ENCODE results near the gene TSHZ2.

TSHZ2 gene, protein sequence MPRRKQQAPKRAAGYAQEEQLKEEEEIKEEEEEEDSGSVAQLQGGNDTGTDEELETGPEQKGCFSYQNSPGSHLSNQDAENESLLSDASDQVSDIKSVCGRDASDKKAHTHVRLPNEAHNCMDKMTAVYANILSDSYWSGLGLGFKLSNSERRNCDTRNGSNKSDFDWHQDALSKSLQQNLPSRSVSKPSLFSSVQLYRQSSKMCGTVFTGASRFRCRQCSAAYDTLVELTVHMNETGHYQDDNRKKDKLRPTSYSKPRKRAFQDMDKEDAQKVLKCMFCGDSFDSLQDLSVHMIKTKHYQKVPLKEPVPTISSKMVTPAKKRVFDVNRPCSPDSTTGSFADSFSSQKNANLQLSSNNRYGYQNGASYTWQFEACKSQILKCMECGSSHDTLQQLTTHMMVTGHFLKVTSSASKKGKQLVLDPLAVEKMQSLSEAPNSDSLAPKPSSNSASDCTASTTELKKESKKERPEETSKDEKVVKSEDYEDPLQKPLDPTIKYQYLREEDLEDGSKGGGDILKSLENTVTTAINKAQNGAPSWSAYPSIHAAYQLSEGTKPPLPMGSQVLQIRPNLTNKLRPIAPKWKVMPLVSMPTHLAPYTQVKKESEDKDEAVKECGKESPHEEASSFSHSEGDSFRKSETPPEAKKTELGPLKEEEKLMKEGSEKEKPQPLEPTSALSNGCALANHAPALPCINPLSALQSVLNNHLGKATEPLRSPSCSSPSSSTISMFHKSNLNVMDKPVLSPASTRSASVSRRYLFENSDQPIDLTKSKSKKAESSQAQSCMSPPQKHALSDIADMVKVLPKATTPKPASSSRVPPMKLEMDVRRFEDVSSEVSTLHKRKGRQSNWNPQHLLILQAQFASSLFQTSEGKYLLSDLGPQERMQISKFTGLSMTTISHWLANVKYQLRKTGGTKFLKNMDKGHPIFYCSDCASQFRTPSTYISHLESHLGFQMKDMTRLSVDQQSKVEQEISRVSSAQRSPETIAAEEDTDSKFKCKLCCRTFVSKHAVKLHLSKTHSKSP (N-terminal part only)

DNA sequence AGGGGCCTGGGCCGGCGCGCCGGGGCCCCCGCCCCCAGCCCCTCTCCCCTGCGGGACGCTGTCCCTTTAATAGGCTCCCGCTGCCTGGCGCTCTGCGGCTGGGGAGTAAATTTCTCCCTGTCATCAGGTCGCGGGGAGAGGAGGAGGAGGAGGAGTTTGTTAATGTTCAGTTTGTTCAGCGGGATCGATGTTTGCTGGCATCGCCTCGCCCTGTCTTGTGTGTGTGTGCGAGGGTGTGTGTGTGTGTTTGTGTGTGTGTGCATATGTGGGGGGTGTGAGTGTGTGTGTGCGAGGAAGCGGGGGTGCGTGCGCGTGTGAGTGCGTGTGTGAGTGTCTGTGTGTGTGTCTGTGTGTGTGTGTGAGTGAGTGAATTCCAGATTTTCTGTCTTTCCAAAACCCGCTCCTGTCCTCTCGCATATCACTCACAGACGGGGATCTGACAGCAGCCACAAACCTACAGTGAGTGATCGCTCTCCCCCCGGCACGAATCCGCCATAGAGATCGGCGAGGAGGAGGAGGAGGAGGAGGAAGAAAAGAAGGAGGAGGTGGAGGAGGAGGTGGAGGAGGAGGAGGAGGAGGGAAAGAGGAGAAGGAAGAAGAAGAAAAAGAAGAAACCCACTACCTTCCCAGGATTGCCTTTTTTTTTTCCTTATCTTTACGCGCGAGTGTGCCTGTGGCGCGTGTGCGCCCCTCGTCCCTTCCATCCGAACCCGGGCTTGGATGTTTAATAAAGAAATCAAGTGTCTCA lies at the start of gene TSHZ2:
Gene TSHZ2 (plus strand): TSS at position 169 of the 748 bp plus-strand sequence. CDS start 936 bp downstream, outside the sequence.
- Mint-ChIP-seq H3K4me1 (ENCODE audit: low read depth) (peaks cover 27% of the 10 kb centered on the region), H3K36me3 (ENCODE audit: low read depth) (peaks cover 6% of the 10 kb centered on the region), H3K9me3 (no peaks in the 10 kb centered on the region), H3K4me3 (peak within 1 kb of the TSS; percentile 97), H3K27me3 (ENCODE audit: low read depth) (no peaks in the 10 kb centered on the region), H3K27ac (peak within 1 kb of the TSS; percentile 90)

GRCh38 chr20:52922436-52922835 lies 49.7 kb upstream of the TSHZ2 start:
- no peak overlapping the region for H3K4me3 Mint-ChIP-seq
- H3K27me3 Mint-ChIP-seq (ENCODE audit: low read depth), result no peaks in the 10 kb centered on the region
- H3K4me1 Mint-ChIP-seq (ENCODE audit: low read depth), result no peaks in the 10 kb centered on the region
- H3K9me3 Mint-ChIP-seq, result no peaks in the 10 kb centered on the region
- no peaks in the 10 kb centered on the region for H3K36me3 Mint-ChIP-seq (ENCODE audit: low read depth)
- no peak overlapping the region for H3K27ac Mint-ChIP-seq

- no peaks in the 10 kb centered on the region for H3K36me3 Mint-ChIP-seq (ENCODE audit: low read depth)
- H3K27ac Mint-ChIP-seq, result no peak overlapping the region
- no peaks in the 10 kb centered on the region for H3K4me1 Mint-ChIP-seq (ENCODE audit: low read depth)
- no peaks in the 10 kb centered on the region for H3K27me3 Mint-ChIP-seq (ENCODE audit: low read depth)
- no peak overlapping the region for H3K4me3 Mint-ChIP-seq
- H3K9me3 Mint-ChIP-seq, result no peaks in the 10 kb centered on the region
Measured at GRCh38 chr20:52923123-52923937, 48.8 kb upstream of the TSHZ2 start.

GRCh38 chr20:52924411-52925271 lies 47.5 kb upstream of the TSHZ2 start:
- no peaks in the 10 kb centered on the region for H3K27me3 Mint-ChIP-seq (ENCODE audit: low read depth)
- H3K27ac Mint-ChIP-seq, result no peak overlapping the region
- H3K9me3 Mint-ChIP-seq, result no peaks in the 10 kb centered on the region
- no peaks in the 10 kb centered on the region for H3K36me3 Mint-ChIP-seq (ENCODE audit: low read depth)
- H3K4me1 Mint-ChIP-seq (ENCODE audit: low read depth), result no peaks in the 10 kb centered on the region
- H3K4me3 Mint-ChIP-seq, result no peak overlapping the region

GRCh38 chr20:52926505-52926904 lies 45.7 kb upstream of the TSHZ2 start:
- no peak overlapping the region for H3K27ac Mint-ChIP-seq
- H3K4me1 Mint-ChIP-seq (ENCODE audit: low read depth), result no peaks in the 10 kb centered on the region
- H3K27me3 Mint-ChIP-seq (ENCODE audit: low read depth), result no peaks in the 10 kb centered on the region
- H3K9me3 Mint-ChIP-seq, result no peaks in the 10 kb centered on the region
- H3K4me3 Mint-ChIP-seq, result no peak overlapping the region
- H3K36me3 Mint-ChIP-seq (ENCODE audit: low read depth), result no peaks in the 10 kb centered on the region

DNA sequence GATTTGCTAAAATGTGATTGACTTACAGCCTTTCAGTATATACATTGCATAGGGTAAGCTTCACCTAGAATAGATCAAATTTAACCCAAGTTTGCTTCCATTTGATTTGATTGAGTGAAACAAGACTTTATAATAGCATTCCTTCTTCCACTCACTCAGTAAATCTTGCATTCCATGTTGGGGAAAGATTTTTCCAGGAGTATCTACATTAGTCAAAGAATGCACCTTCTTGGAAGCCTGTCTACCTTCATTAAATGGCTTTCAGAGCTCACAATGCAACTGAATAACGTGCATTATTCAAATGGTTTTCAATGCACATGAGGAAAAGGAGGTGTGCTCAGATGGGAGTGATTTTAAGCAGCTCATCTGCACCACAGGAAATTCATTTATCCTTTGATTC lies 38.3 kb upstream of the TSHZ2 start:
- Mint-ChIP-seq H3K27me3 (ENCODE audit: low read depth) (no peaks in the 10 kb centered on the region), H3K4me1 (ENCODE audit: low read depth) (peaks cover 3% of the 10 kb centered on the region), H3K4me3 (no peak overlapping the region), H3K9me3 (no peaks in the 10 kb centered on the region), H3K27ac (no peak overlapping the region), H3K36me3 (ENCODE audit: low read depth) (no peaks in the 10 kb centered on the region)

GRCh38 chr20:52936351-52937340 lies 35.5 kb upstream of the TSHZ2 start:
- Mint-ChIP-seq H3K4me1 (ENCODE audit: low read depth) (peaks cover 3% of the 10 kb centered on the region), H3K36me3 (ENCODE audit: low read depth) (no peaks in the 10 kb centered on the region), H3K4me3 (no peak overlapping the region), H3K27ac (no peak overlapping the region), H3K27me3 (ENCODE audit: low read depth) (no peaks in the 10 kb centered on the region), H3K9me3 (peaks cover 4% of the 10 kb centered on the region)

GRCh38 chr20:52937591-52938100 lies 34.5 kb upstream of the TSHZ2 start:
- H3K4me1 Mint-ChIP-seq (ENCODE audit: low read depth), result peaks cover 3% of the 10 kb centered on the region
- H3K36me3 Mint-ChIP-seq (ENCODE audit: low read depth), result no peaks in the 10 kb centered on the region
- no peak overlapping the region for H3K4me3 Mint-ChIP-seq
- no peaks in the 10 kb centered on the region for H3K27me3 Mint-ChIP-seq (ENCODE audit: low read depth)
- H3K9me3 Mint-ChIP-seq, result peaks cover 4% of the 10 kb centered on the region
- no peak overlapping the region for H3K27ac Mint-ChIP-seq

- no peaks in the 10 kb centered on the region for H3K27me3 Mint-ChIP-seq (ENCODE audit: low read depth)
- peaks cover 4% of the 10 kb centered on the region for H3K9me3 Mint-ChIP-seq
- H3K4me3 Mint-ChIP-seq, result no peak overlapping the region
- no peaks in the 10 kb centered on the region for H3K36me3 Mint-ChIP-seq (ENCODE audit: low read depth)
- no peak overlapping the region for H3K27ac Mint-ChIP-seq
- H3K4me1 Mint-ChIP-seq (ENCODE audit: low read depth), result peaks cover 3% of the 10 kb centered on the region
Measured at GRCh38 chr20:52939141-52939540, 33.0 kb upstream of the TSHZ2 start.

DNA sequence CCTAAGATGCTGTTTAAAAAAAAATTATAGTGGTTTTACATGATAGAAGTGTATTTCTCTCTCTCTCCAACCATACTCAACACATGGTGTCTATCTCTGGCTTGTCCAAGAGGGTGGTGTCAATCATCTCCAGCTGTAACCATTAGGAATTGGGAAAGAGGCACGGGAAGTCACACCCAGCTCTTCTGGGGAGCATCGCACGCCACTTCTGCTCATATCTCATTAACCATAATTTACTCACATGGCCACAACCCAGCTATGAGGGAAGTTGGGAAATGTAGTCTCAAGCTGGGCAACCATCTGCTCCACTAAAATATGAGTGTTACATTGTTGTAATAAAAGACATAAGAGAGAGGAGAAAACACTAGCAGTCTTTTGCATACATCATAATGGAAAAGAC lies 30.4 kb upstream of the TSHZ2 start:
- no peak overlapping the region for H3K4me3 Mint-ChIP-seq
- no peaks in the 10 kb centered on the region for H3K4me1 Mint-ChIP-seq (ENCODE audit: low read depth)

DNA sequence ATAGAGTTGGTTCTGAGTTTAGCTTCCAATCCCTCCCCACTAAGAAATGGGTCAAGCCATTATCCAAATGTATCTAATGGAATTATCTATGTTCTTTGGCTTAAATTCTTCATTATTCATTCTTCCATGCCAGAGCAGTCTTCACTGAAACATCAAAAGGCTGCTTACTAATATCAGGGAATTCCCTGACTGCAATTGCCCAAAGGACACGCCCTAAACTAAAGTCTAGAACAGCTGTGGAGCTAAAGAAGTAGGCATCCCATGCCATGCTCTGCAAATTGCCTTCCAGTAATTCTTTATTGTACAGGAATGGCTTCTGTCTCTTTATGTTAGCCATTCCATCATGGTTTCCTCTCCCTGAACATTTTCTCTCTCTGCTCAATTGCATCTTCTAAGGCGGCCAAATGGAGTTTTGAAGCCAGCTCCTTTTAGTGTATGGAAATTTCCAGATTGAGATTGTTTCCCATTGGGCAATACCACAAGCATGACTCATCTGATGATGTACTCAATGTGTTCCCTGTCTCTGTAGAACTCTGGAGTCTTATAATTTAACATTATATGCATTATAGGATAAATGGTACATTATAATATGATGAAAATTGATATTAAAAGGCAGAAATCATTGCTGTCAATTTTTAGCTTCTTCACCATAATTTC lies 28.8 kb upstream of the TSHZ2 start:
- no peak overlapping the region for H3K4me3 Mint-ChIP-seq
- H3K9me3 Mint-ChIP-seq, result peaks cover 4% of the 10 kb centered on the region
- no peaks in the 10 kb centered on the region for H3K4me1 Mint-ChIP-seq (ENCODE audit: low read depth)
- no peak overlapping the region for H3K27ac Mint-ChIP-seq
- H3K27me3 Mint-ChIP-seq (ENCODE audit: low read depth), result no peaks in the 10 kb centered on the region
- no peaks in the 10 kb centered on the region for H3K36me3 Mint-ChIP-seq (ENCODE audit: low read depth)

More for the DNA sequence above, 30.4 kb upstream of the TSHZ2 start:
- Mint-ChIP-seq H3K9me3 (peaks cover 4% of the 10 kb centered on the region), H3K27ac (no peak overlapping the region), H3K36me3 (ENCODE audit: low read depth) (no peaks in the 10 kb centered on the region), H3K27me3 (ENCODE audit: low read depth) (no peaks in the 10 kb centered on the region)
